DMS 273 (cell line): Measurements from ENCODE around the gene RNF150.

Source experiments
- DNase-seq: peaks from one replicate; lab custom pipeline; 2025; ENCODE audit not compliant: unreplicated experiment; lab: John Stamatoyannopoulos, UW

The RNF150 gene

GRCh38 chr4:141028024-141028529 lies 105.2 kb downstream of the RNF150 start:
- DNase-seq: peak; percentile 52

DNA sequence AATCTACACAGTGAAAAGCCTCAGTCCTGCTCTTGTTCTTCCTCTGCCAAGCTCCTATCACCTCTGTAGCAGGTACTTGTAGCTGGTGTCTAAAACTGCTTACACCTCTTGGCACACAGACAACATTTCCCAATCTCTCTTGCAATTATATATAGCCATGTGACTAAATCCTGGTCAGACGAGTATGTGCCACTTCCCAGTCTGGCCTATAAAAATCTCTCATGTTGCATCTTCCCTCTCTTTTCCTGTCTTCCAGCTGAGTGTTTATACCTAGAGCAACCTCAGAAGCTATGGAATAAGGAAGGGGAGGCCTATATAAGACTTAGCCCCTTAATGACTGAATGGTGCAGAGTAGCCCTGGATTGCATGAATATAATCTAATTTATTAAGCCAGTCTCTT lies 105.8 kb downstream of the RNF150 start:
- DNase-seq: peak; percentile 37

DNA sequence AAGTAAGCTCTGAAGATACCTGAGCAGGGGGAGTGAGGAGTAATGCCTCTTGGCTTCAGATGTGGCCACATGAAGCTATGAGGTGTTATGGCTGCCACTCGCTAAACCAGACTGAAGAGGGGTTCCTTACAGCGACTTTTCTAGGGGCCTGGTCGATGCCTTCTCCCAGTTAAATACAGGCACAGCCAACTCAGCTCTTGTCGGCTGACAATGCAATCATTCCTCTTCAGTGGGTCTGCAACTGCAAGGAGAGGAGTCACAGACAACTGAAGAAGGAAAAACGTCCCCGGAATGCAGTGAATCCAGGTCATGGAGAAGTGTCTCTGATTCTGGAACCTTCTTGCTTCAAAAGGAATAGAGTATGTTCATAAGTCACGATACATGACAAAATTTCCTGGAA lies 106.4 kb downstream of the RNF150 start:
- no peak for DNase-seq

DNA sequence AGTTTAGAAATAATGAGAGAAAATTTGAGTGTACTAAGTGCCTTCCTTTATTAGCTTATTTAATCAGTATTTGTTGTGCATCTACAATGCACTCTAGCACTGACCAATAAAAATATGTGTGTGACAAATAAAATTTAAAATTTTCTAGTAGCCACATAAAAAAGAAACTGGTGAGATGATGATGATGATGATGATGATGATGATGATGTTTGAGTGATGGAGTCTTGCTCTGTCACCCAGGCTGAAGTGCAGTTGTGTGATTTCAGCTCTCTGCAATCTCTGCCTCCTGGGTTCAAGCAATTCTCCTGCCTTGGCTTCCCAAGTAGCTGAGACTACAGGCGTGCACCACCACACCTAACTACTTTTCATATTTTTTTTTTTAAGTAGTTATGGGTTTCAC lies 110.2 kb downstream of the RNF150 start:
- DNase-seq: no peak

GRCh38 chr4:141022111-141022695 lies 111.1 kb downstream of the RNF150 start:
- DNase-seq: peak; percentile 76

GRCh38 chr4:141021397-141022110 lies 111.7 kb downstream of the RNF150 start:
- DNase-seq: peak; percentile 76

- peak; percentile 14 for DNase-seq
Observed at GRCh38 chr4:141020801-141021261, 112.4 kb downstream of the RNF150 start.

GRCh38 chr4:141019768-141020167 lies 113.5 kb downstream of the RNF150 start:
- no peak for DNase-seq

GRCh38 chr4:141016117-141016798 lies 117.0 kb downstream of the RNF150 start:
- DNase-seq: no peak

DNA sequence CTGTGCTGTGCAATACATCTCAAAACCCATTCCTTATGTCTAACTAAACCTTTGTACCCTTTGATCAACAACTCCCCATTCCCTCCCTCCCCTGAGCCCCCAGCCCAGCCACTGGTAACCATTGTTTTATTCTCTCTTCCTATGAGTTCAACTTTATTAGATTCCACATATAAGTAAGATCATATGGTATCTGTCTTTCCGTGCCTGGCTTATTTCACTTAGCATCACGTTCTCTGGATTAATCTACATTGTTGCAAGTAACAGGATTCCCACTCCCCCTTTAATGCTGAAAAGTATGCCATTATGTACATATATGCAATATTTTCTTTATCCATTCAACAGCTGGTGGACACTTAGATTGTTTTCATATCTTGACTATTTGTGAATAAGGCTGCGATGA lies 119.4 kb downstream of the RNF150 start:
- DNase-seq: no peak

GRCh38 chr4:141011901-141012315 lies 121.4 kb downstream of the RNF150 start:
- DNase-seq: no peak

- no peak for DNase-seq
Observed at GRCh38 chr4:141009931-141010330, 123.3 kb downstream of the RNF150 start.

GRCh38 chr4:141009129-141009528 lies 124.1 kb downstream of the RNF150 start:
- no peak for DNase-seq

- DNase-seq: no peak
Observed at GRCh38 chr4:141006242-141006802, 126.9 kb downstream of the RNF150 start.

- no peak for DNase-seq
Observed at GRCh38 chr4:141004823-141005222, 128.4 kb downstream of the RNF150 start.

GRCh38 chr4:141003193-141003592 lies 130.1 kb downstream of the RNF150 start:
- DNase-seq: no peak

DNA sequence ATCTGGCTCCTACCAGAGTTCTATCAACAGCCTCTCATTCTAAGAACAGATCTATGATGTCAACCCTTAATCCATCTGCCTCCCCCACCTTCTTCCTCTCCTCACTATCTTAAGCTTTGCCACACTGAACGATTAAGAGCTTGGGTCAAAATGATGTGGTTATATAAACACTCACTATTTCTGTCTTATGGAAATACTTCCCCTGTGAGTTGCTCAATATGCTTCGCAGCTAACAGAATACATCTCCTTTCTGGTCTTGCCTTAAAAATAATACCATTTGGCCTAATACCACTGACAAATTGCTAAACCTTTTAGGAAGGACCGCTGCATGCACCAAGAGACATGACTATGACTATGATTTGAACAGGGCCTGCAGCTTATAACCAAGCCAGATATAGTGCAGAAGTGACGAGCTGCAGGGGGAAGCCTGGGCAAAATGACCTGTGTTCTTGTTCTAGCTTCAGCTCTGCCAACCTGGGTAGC lies 130.9 kb downstream of the RNF150 start:
- no peak for DNase-seq

DNA sequence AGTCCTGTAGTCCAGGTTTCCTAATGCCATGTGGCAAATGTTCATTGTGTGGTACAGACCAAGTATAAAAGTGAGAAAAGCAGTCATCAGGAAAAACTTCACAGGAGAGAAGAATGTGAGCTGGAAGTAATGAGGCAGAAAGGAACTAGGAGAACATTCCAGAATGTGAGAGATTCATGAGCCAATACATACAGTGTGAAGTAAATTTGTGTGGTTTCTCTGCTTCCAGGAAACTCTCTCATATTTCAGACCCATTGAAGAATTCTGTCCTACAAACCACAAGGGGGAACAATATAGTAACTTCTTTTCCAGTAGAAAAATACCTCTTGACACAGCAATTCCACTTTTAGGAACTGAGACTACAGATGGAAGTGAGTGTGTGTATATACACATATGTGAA lies 136.5 kb downstream of the RNF150 start:
- no peak for DNase-seq

DNA sequence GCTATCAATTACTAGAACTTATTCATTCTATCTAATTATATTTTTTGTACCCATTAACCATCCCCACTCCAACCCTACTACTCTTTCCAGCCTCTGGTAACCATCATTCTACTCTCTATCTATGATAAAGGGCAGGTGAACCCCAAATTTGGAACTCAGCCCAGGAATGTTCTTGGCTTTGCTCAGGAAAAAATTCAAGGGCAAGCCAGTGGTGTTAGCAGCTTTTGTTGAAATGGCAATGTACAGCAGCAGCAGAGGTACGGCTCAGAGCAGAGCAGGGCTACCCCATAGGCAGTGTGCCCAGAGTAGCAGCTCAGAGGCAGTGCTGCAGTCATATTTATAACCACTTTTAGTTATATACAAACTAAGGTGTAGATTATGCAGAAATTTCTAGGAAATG lies 138.2 kb downstream of the RNF150 start:
- no peak for DNase-seq

DNA sequence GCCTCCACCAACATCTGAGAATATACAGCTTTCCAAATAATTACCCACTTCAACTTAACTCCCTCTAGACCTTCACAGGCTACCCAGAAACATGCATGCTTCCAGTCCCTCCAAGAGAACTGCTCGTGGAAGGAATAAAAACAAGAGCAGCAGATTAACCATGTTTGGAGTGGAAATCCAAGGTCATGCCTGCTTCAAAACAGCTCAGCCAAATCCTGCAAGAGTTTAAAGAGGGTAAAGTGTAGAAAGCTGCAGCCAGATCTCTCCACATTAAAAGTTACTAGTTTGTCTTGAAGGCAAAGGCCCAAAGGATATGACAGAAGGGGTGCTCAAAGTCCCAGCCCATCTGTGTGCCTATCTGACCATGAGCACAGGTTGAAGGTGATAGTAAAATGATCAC lies 139.3 kb downstream of the RNF150 start:
- no peak for DNase-seq

GRCh38 chr4:140993370-140993769 lies 139.9 kb downstream of the RNF150 start:
- DNase-seq: peak; percentile 2
